H9 (cell line): ENCODE results near the gene ODC1. TPM values are rescaled to one million over a fixed set of nuclear protein-coding genes. Genes with fewer than 3 reads are reported as not detected.

Experiments
- DNase-seq: peaks from one replicate; pipeline ENCODE4 v3.0.0-alpha.2; 2017
- H2AFZ ChIP-seq: one replicate; pipeline ENCODE4 v1.6.1; 2013; ENCODE audit warnings: mild to moderate bottlenecking, low read length, control low read depth, moderate library complexity
- H2AK5ac ChIP-seq: 2 replicates; pipeline ENCODE4 v1.6.1; 2013; ENCODE audit warnings: low read length, control low read depth, mixed read lengths; ENCODE audit not compliant: insufficient read length
- H2BK120ac ChIP-seq: one replicate; pipeline ENCODE4 v1.6.1; 2013; ENCODE audit warnings: low read depth, mild to moderate bottlenecking, low read length, control low read depth, inconsistent platforms; ENCODE audit not compliant: poor library complexity, severe bottlenecking
- H2BK12ac ChIP-seq: 2 replicates; pipeline ENCODE4 v1.6.1; 2013; ENCODE audit warnings: low read length, control low read depth, mixed read lengths, low read depth; ENCODE audit not compliant: insufficient read length
- H2BK15ac ChIP-seq: 2 replicates; pipeline ENCODE4 v1.6.1; 2013; ENCODE audit warnings: low read depth, low read length, control low read depth
- H2BK20ac ChIP-seq: one replicate; pipeline ENCODE4 v1.6.1; 2013; ENCODE audit warnings: low read depth, mild to moderate bottlenecking, low read length, control low read depth, inconsistent platforms; ENCODE audit not compliant: poor library complexity, severe bottlenecking
- H2BK5ac ChIP-seq: 2 replicates; pipeline ENCODE4 v1.6.1; 2013; ENCODE audit warnings: low read length, control low read depth, mixed read lengths; ENCODE audit not compliant: insufficient read length
- H3K14ac ChIP-seq: 2 replicates; pipeline ENCODE4 v1.6.1; 2013; ENCODE audit warnings: low read length, control low read depth; ENCODE audit not compliant: insufficient read depth
- H3K18ac ChIP-seq: 2 replicates; pipeline ENCODE4 v1.6.1; 2013; ENCODE audit warnings: low read depth, mild to moderate bottlenecking, mixed read lengths, low read length, control low read depth; ENCODE audit not compliant: insufficient read length
- H3K23ac ChIP-seq: 2 replicates; pipeline ENCODE4 v1.6.1; 2013; ENCODE audit warnings: low read length, control low read depth, mixed read lengths, low read depth; ENCODE audit not compliant: insufficient read length
- H3K23me2 ChIP-seq: 2 replicates; pipeline ENCODE4 v1.6.1; 2013; ENCODE audit warnings: low read depth, mild to moderate bottlenecking, mixed read lengths, low read length, control low read depth; ENCODE audit not compliant: insufficient read length, poor library complexity, severe bottlenecking
- H3K27ac ChIP-seq: 2 replicates; pipeline ENCODE4 v1.5.1; 2013; ENCODE audit warnings: low read length, control low read depth, mixed read lengths, low read depth; ENCODE audit not compliant: insufficient read length
- H3K27me3 ChIP-seq: 2 replicates; pipeline ENCODE4 v1.6.1; 2013; ENCODE audit warnings: low read length, control low read depth, inconsistent platforms; ENCODE audit not compliant: insufficient read depth
- H3K4ac ChIP-seq: 2 replicates; pipeline ENCODE4 v1.6.1; 2013; ENCODE audit warnings: low read depth, mild to moderate bottlenecking, control low read depth, inconsistent platforms, low read length, moderate library complexity
- H3K4me1 ChIP-seq: 2 replicates; pipeline ENCODE4 v1.6.1; 2013; ENCODE audit warnings: low read length, control low read depth, inconsistent platforms; ENCODE audit not compliant: insufficient read depth
- H3K4me2 ChIP-seq: 2 replicates; pipeline ENCODE4 v1.6.1; 2013; ENCODE audit warnings: low read length, control low read depth, mixed read lengths; ENCODE audit not compliant: insufficient read length, insufficient read depth
- H3K56ac ChIP-seq: 2 replicates; pipeline ENCODE4 v1.6.1; 2013; ENCODE audit warnings: low read depth, mild to moderate bottlenecking, mixed read lengths, low read length, control low read depth; ENCODE audit not compliant: insufficient read length
- H3K79me1 ChIP-seq: 2 replicates; pipeline ENCODE4 v1.6.1; 2013; ENCODE audit warnings: low read depth, mild to moderate bottlenecking, moderate library complexity, low read length, control low read depth, inconsistent platforms; ENCODE audit not compliant: insufficient read depth, poor library complexity, severe bottlenecking
- H3K79me2 ChIP-seq: 2 replicates; pipeline ENCODE4 v1.6.1; 2013; ENCODE audit warnings: low read length, control low read depth, inconsistent platforms; ENCODE audit not compliant: insufficient read depth
- H3K9ac ChIP-seq: 2 replicates; pipeline ENCODE4 v1.6.1; 2013; ENCODE audit warnings: low read length, control low read depth, mixed read lengths; ENCODE audit not compliant: insufficient read length; ENCODE audit errors: extremely low read depth
- H3K9me3 ChIP-seq: one replicate; pipeline ENCODE4 v1.6.1; 2013; ENCODE audit warnings: low read depth, low read length, inconsistent platforms; ENCODE audit not compliant: control insufficient read depth
- H3T11ph ChIP-seq: one replicate; pipeline ENCODE4 v1.6.1; 2013; ENCODE audit warnings: mild to moderate bottlenecking, low read length, control low read depth, inconsistent platforms
- H4K20me1 ChIP-seq: one replicate; pipeline ENCODE4 v1.6.1; 2013; ENCODE audit not compliant: control insufficient read depth, insufficient read length, insufficient read depth
- H4K5ac ChIP-seq: 2 replicates; pipeline ENCODE4 v1.6.1; 2013; ENCODE audit warnings: low read depth, mild to moderate bottlenecking, mixed read lengths, low read length, control low read depth; ENCODE audit not compliant: insufficient read length
- H4K8ac ChIP-seq: replicated peaks from 2 replicates; pipeline ENCODE4 v1.6.1; 2013; ENCODE audit warnings: low read length, control low read depth, mixed read lengths, low read depth; ENCODE audit not compliant: insufficient read length
- H4K91ac ChIP-seq: 2 replicates; pipeline ENCODE4 v1.6.1; 2013; ENCODE audit warnings: low read depth, mild to moderate bottlenecking, moderate library complexity, mixed read lengths, low read length, control low read depth; ENCODE audit not compliant: insufficient read length
- H3K27ac Mint-ChIP-seq, 3 experiments: 2 replicates in 2 of 3; 3 replicates in 1 of 3; pipeline ENCODE4 v1.8.0; 2020 to 2021; ENCODE audit warnings: mixed read lengths in 3 of 3, mild to moderate bottlenecking in 1 of 3, moderate library complexity in 1 of 3
- H3K27me3 Mint-ChIP-seq: 2 replicates; pipeline ENCODE4 v1.8.0; 2021; ENCODE audit warnings: low read depth, mild to moderate bottlenecking, moderate library complexity, mixed read lengths
- H3K36me3 Mint-ChIP-seq, 3 experiments: 2 replicates in 2 of 3; 3 replicates in 1 of 3; pipeline ENCODE4 v1.8.0; 2020 to 2021; ENCODE audit warnings: low read depth in 3 of 3, mixed read lengths in 3 of 3; ENCODE audit not compliant: insufficient read depth in 1 of 3
- H3K4me1 Mint-ChIP-seq, 2 experiments: 2 replicates each; pipeline ENCODE4 v1.8.0; 2020; ENCODE audit warnings: mixed read lengths in 2 of 2
- H3K4me3 Mint-ChIP-seq, 2 experiments: 2 replicates in 1 of 2; 3 replicates in 1 of 2; pipeline ENCODE4 v1.8.0; 2020 to 2021; ENCODE audit warnings: mild to moderate bottlenecking in 2 of 2, mixed read lengths in 2 of 2, moderate library complexity in 1 of 2
- H3K9me3 Mint-ChIP-seq, 2 experiments: 2 replicates in 1 of 2; 3 replicates in 1 of 2; pipeline ENCODE4 v1.8.0; 2020; ENCODE audit warnings: mild to moderate bottlenecking in 2 of 2, mixed read lengths in 2 of 2, moderate library complexity in 1 of 2
- WGBS: extraction: QIAGEN DNeasy Blood & Tissue Kit; methylation state at CpG from one replicate; pipeline ENCODE4 v1.1.7; 2013; ENCODE audit warnings: missing lambda C conversion rate, low lambda C conversion rate, mixed read lengths; ENCODE audit not compliant: insufficient read length; ENCODE audit errors: extremely low coverage; 5-methylcytosine and 5-hydroxymethylcytosine counted together
- total RNA-seq: library from RNA; stranded (reverse); gene quantifications from 2 replicates; pipeline ENCODE4 v1.2.1, GENCODE V29; 2021
- TF ChIP-seq, protein P1 (sequence below): fragments of 200-600 bp; sonication (generic); conservative IDR thresholded peaks from 3 replicates; pipeline ENCODE4 v1.8.0; 2021; ENCODE audit warnings: antibody characterized with exemption, mild to moderate bottlenecking

Gene ODC1
- total RNA-seq, 1 experiment from 2014 or later = 48.3 TPM

DNA sequence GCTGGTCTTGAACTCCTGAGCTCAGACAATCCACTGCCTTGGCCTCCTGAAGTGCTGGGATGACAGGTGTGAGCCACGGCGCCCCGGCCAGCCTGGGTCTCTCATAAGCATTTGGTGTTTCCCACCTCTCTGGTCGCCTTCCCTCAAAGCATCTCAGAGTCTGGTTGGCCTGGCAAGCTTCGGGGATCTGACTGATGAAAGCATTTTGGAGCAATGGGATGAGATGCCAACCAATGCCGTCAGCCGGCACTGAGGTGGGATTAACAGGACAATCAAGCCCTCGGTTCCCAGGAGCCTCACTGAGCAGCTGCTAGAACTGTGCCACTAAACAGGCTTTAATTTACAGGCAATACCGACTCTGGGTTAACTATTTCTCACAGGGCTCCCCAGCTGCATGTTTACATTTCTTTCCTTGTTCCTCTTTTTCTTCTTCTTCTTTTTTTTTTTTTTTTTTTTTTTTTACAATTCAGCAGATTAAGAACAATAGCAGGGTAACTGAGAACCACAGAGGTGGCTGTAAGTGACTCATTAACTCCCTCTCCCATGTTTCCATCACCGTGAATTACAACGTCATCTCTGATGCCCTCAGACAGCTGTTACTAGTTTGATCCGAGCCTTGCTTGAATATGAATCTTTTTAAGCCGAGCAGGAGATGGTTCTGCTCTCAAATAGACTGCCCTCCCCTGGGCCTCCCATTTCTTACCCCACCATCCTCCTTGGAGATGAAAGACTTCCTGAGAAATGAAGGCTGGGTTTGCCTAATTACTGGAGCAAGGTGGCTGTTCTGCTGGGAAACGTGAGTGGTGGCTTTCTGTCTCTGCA, 37.9 kb downstream of the ODC1 start:
- Mint-ChIP-seq H3K4me1 (peaks cover 17 to 21% of the 10 kb centered on the region in 2 experiments), H3K27me3 (peaks cover 2% of the 10 kb centered on the region; the same call in 1 of the 2 replicates), H3K36me3 (no peaks in the 10 kb centered on the region), H3K9me3 (peaks cover 3% of the 10 kb centered on the region in 2 experiments; a peak in 2 of 5 replicates), H3K4me3 (no peak overlapping the region), H3K27ac (peak overlapping the region in 2 of 3 experiments; percentile 31 to 60; a peak in 2 of 7 replicates)
- no peak overlapping the region for H3K56ac ChIP-seq
- TF ChIP-seq, protein P1, sequence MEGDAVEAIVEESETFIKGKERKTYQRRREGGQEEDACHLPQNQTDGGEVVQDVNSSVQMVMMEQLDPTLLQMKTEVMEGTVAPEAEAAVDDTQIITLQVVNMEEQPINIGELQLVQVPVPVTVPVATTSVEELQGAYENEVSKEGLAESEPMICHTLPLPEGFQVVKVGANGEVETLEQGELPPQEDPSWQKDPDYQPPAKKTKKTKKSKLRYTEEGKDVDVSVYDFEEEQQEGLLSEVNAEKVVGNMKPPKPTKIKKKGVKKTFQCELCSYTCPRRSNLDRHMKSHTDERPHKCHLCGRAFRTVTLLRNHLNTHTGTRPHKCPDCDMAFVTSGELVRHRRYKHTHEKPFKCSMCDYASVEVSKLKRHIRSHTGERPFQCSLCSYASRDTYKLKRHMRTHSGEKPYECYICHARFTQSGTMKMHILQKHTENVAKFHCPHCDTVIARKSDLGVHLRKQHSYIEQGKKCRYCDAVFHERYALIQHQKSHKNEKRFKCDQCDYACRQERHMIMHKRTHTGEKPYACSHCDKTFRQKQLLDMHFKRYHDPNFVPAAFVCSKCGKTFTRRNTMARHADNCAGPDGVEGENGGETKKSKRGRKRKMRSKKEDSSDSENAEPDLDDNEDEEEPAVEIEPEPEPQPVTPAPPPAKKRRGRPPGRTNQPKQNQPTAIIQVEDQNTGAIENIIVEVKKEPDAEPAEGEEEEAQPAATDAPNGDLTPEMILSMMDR = no peak
- H2BK20ac ChIP-seq = no peak overlapping the region
- no peak overlapping the region for H3K23ac ChIP-seq
- no peak overlapping the region for H3K4me2 ChIP-seq
- no peak overlapping the region for H2BK120ac ChIP-seq
- no CpG with 5 or more reads among the region's 14 CpGs for WGBS
- H3K27ac ChIP-seq = no peak overlapping the region
- H2AK5ac ChIP-seq = no peak overlapping the region
- no peak overlapping the region for H4K5ac ChIP-seq
- no peaks in the 10 kb centered on the region for H3K23me2 ChIP-seq
- no peaks in the 10 kb centered on the region for H3K27me3 ChIP-seq
- no peak overlapping the region for H2AFZ ChIP-seq
- DNase-seq = no peak
- H4K91ac ChIP-seq = no peak overlapping the region
- H4K8ac ChIP-seq = no peak overlapping the region
- no peak overlapping the region for H3K14ac ChIP-seq
- H3K9me3 ChIP-seq = no peaks in the 10 kb centered on the region
- H3T11ph ChIP-seq = no peak overlapping the region
- H3K9ac ChIP-seq = no peak overlapping the region
- H3K18ac ChIP-seq = no peak overlapping the region
- no peak overlapping the region for H3K4ac ChIP-seq
- no peak overlapping the region for H2BK12ac ChIP-seq
- no peak overlapping the region for H2BK15ac ChIP-seq
- H4K20me1 ChIP-seq = peaks cover 2% of the 10 kb centered on the region
- H2BK5ac ChIP-seq = no peak overlapping the region
- H3K79me1 ChIP-seq = no peaks in the 10 kb centered on the region
- no peaks in the 10 kb centered on the region; the same call in 1 of the 2 replicates for H3K4me1 ChIP-seq
- H3K79me2 ChIP-seq = no peaks in the 10 kb centered on the region
